ENCODE measurements around the gene KRTAP22-1.

Gene KRTAP22-1

GRCh38 chr21:30600787-30601186 is at the start of gene KRTAP22-1:
Gene KRTAP22-1, plus strand, starts transcription at chr21:30601087.
- DNase-seq (ENCODE audit: low read depth), result no peak
- TF ChIP-seq CTCF (IDR thresholded peaks at IDR 0.05; ENCODE audit: control insufficient read depth, extremely low read depth, insufficient read depth), result no peak
- H3K4me3 ChIP-seq (ENCODE audit: low read depth, low read length), result no peak within 1 kb of the TSS

- DNase-seq (ENCODE audit: low read depth), result no peak
Measured at GRCh38 chr21:30552782-30553181, 48.1 kb upstream of the KRTAP22-1 start.

GRCh38 chr21:30555095-30555494 is 45.8 kb upstream of the KRTAP22-1 start:
- no peak overlapping the region for H3K4me3 ChIP-seq (ENCODE audit: low read depth, low read length)
- TF ChIP-seq CTCF (IDR thresholded peaks at IDR 0.05; ENCODE audit: control insufficient read depth, extremely low read depth, insufficient read depth), result no peak
- DNase-seq (ENCODE audit: low read depth), result no peak

More at GRCh38 chr21:30552782-30553181, 48.1 kb upstream of the KRTAP22-1 start:
- no peak overlapping the region for H3K4me3 ChIP-seq (ENCODE audit: low read depth, low read length)
- no peak for TF ChIP-seq CTCF (IDR thresholded peaks at IDR 0.05; ENCODE audit: control insufficient read depth, extremely low read depth, insufficient read depth)

GRCh38 chr21:30561264-30561895 is 39.5 kb upstream of the KRTAP22-1 start, which contains the start of gene KRTAP19-7:
Gene KRTAP19-7, minus strand, starts transcription at chr21:30561314. Its CDS starts 25 bp downstream, at chr21:30561289.
- H3K4me3 ChIP-seq (ENCODE audit: low read depth, low read length), result no peak within 1 kb of the TSS
- DNase-seq (ENCODE audit: low read depth), result no peak
- TF ChIP-seq CTCF (IDR thresholded peaks at IDR 0.05; ENCODE audit: control insufficient read depth, extremely low read depth, insufficient read depth), result no peak

- no peak for DNase-seq (ENCODE audit: low read depth)
- TF ChIP-seq CTCF (IDR thresholded peaks at IDR 0.05; ENCODE audit: control insufficient read depth, extremely low read depth, insufficient read depth), result no peak
- H3K4me3 ChIP-seq (ENCODE audit: low read depth, low read length), result no peak overlapping the region
Measured at GRCh38 chr21:30561957-30562356, 38.9 kb upstream of the KRTAP22-1 start.

- no peak for DNase-seq (ENCODE audit: low read depth)
- TF ChIP-seq CTCF (IDR thresholded peaks at IDR 0.05; ENCODE audit: control insufficient read depth, extremely low read depth, insufficient read depth), result no peak
- no peak overlapping the region for H3K4me3 ChIP-seq (ENCODE audit: low read depth, low read length)
Measured at GRCh38 chr21:30563072-30563471, 37.8 kb upstream of the KRTAP22-1 start.

- DNase-seq (ENCODE audit: low read depth), result no peak
Measured at GRCh38 chr21:30563630-30564029, 37.3 kb upstream of the KRTAP22-1 start.

More at GRCh38 chr21:30563630-30564029, 37.3 kb upstream of the KRTAP22-1 start:
- no peak for TF ChIP-seq CTCF (IDR thresholded peaks at IDR 0.05; ENCODE audit: control insufficient read depth, extremely low read depth, insufficient read depth)
- H3K4me3 ChIP-seq (ENCODE audit: low read depth, low read length), result no peak overlapping the region
